Measurements from ENCODE around the gene HEXIM1.

DNA sequence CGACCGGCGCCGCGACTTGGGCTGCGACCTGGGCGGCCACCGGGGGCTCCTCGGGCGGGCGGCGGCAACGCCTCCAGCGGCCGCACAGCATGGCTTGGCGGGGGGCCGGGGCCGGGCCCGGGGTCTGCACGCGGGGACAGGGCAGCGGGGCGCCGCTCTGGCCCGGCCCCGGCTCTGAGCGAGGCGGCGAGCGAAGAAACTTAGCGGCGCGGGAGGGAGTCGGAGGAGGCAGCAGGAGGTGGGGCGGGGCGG, 16.0 kb upstream of the HEXIM1 start, which contains the start of gene PLCD3:
- TF ChIP-seq, protein P1, sequence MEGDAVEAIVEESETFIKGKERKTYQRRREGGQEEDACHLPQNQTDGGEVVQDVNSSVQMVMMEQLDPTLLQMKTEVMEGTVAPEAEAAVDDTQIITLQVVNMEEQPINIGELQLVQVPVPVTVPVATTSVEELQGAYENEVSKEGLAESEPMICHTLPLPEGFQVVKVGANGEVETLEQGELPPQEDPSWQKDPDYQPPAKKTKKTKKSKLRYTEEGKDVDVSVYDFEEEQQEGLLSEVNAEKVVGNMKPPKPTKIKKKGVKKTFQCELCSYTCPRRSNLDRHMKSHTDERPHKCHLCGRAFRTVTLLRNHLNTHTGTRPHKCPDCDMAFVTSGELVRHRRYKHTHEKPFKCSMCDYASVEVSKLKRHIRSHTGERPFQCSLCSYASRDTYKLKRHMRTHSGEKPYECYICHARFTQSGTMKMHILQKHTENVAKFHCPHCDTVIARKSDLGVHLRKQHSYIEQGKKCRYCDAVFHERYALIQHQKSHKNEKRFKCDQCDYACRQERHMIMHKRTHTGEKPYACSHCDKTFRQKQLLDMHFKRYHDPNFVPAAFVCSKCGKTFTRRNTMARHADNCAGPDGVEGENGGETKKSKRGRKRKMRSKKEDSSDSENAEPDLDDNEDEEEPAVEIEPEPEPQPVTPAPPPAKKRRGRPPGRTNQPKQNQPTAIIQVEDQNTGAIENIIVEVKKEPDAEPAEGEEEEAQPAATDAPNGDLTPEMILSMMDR (IDR thresholded peaks at IDR 0.05) = no peak
- no peak for TF ChIP-seq POLR2A (IDR thresholded peaks at IDR 0.05)
- no peak for TF ChIP-seq POLR2AphosphoS5 (IDR thresholded peaks at IDR 0.05)
- TF ChIP-seq EP300 (IDR thresholded peaks at IDR 0.05; ENCODE audit: low read depth) = no peak

Data from transverse colon (tissue), 4 donors.